Measurements from ENCODE around the gene IGIP.

GRCh38 chr5:140153255-140153654 is 27.5 kb downstream of the IGIP start:
- no peak for TF ChIP-seq CTCF (conservative IDR thresholded peaks at IDR 0.05; ENCODE audit: low read length)
- TF ChIP-seq EZH2phosphoT487 (IDR thresholded peaks at IDR 0.05; ENCODE audit: borderline replicate concordance): no peak

Data from Loucy (cell line).